Tibial artery (tissue), 4 donors: ENCODE measurements around the gene CYB561A3.
A peak's percentile ranks its signal among the peaks of the same experiment; 100 is the strongest.

ENCODE experiments used
- DNase-seq, 2 donors: peaks; one replicate each; pipeline ENCODE4 v3.0.0-alpha.2; 2019
- H3K27ac ChIP-seq, 2 donors: fragments of 200-600 bp; sonication (generic) in 1 of 2; 1 replicate in 1 of 2; 2 replicates in 1 of 2; pipeline ENCODE4 v1.5.1; 2018 to 2019; ENCODE audit warnings: mild to moderate bottlenecking in 1 of 2
- H3K27me3 ChIP-seq, 2 donors: fragments of 200-600 bp; sonication (generic) in 1 of 2; one replicate each; pipeline versions ENCODE4 v1.5.1 to v1.6.0; 2016 to 2019
- H3K36me3 ChIP-seq, 3 donors: fragments of 200-600 bp; sonication (generic) in 2 of 3; one replicate each; pipeline ENCODE4 v1.5.1; 2016 to 2019; ENCODE audit warnings: mild to moderate bottlenecking in 2 of 3
- H3K4me1 ChIP-seq, 4 donors: fragments of 200-600 bp; sonication (generic) in 2 of 4; 1 replicate in 3 of 4; 2 replicates in 1 of 4; pipeline ENCODE4 v1.5.1; 2016 to 2019
- H3K4me3 ChIP-seq, 2 donors: fragments of 200-600 bp; sonication (generic) in 1 of 2; 1 replicate in 1 of 2; 2 replicates in 1 of 2; pipeline ENCODE4 v1.5.1; 2018 to 2019; ENCODE audit warnings: mild to moderate bottlenecking in 2 of 2
- H3K9me3 ChIP-seq, 3 donors: fragments of 200-600 bp; sonication (generic) in 1 of 3; one replicate each; pipeline ENCODE4 v1.5.1; 2016 to 2019
- intact Hi-C: fragments of 100-400 bp; cut with DNase I; formaldehyde crosslinking; loops from one replicate; pipeline ENCODE4 v1.15.0; 2023; ENCODE audit warnings: low total_unique reads
- TF ChIP-seq, protein P1 (sequence below), 2 experiments: fragments of 200-600 bp in 1 of 2; fragments of 450-650 bp in 1 of 2; IDR thresholded peaks; one replicate each; pipeline ENCODE4 v1.5.1; 2017 to 2019; ENCODE audit warnings: antibody characterized with exemption in 2 of 2, mild to moderate bottlenecking in 1 of 2, moderate library complexity in 1 of 2

CYB561A3 gene, protein sequence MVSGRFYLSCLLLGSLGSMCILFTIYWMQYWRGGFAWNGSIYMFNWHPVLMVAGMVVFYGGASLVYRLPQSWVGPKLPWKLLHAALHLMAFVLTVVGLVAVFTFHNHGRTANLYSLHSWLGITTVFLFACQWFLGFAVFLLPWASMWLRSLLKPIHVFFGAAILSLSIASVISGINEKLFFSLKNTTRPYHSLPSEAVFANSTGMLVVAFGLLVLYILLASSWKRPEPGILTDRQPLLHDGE

DNA sequence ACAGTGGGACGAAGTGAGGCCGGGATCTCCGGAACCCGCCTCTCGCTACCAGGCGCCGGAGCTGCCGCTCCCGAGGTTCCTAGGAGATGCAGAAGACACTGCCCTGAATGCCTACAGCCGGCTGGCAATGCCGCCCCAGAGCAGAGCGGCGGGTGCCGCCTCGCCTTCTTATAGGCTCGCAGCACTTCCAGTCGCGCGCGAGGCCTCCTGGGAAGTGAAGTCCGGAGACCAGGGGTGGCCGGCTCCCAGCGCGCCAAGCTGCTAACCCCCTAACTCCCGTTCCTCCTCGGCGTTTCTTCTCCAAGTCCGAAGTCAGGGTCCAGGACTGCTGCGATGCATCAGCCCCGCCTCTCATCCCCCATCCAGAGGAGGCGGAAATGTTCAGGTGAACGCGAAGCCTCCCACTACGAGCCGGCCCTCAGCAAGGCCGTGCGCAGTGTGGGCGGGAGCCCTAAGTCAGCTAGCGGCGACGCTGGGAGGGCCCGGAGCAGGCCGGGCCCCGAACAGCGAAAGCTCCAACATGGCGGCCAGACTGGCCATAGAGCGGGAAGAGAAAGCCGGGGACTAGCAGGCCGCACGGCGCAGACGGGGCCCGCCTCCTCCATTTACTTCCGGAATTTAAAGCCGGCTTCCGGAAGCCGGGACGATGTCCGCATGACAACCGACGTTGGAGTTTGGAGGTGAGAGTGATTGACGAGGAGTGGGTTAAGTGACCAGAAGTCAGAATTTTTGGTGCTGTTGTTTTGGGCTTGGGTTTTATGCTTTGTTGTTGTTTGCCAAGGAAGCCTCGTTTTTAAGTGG, at the start of gene CYB561A3, which contains the start of gene TMEM138:
Gene CYB561A3 (minus strand): TSS at position 142 of the 801 bp plus-strand sequence. CDS start 5,169 bp downstream, outside the sequence.
Gene TMEM138 (plus strand): TSS at position 634 of the 801 bp plus-strand sequence. CDS start 2,017 bp downstream, outside the sequence.
- Histone ChIP-seq H3K4me1 (peaks cover 0 to 49% (median 16%) of the 10 kb centered on the region in 4 donors), H3K27me3 (no peaks in the 10 kb centered on the region), H3K4me3 (peak within 1 kb of the TSS; percentile 60 to 89), H3K27ac (peak within 1 kb of the TSS; percentile 87 to 99), H3K36me3 (peaks cover 28 to 32% (median 29%) of the 10 kb centered on the region in 3 donors), H3K9me3 (no peaks in the 10 kb centered on the region)
- TF ChIP-seq, protein P1, sequence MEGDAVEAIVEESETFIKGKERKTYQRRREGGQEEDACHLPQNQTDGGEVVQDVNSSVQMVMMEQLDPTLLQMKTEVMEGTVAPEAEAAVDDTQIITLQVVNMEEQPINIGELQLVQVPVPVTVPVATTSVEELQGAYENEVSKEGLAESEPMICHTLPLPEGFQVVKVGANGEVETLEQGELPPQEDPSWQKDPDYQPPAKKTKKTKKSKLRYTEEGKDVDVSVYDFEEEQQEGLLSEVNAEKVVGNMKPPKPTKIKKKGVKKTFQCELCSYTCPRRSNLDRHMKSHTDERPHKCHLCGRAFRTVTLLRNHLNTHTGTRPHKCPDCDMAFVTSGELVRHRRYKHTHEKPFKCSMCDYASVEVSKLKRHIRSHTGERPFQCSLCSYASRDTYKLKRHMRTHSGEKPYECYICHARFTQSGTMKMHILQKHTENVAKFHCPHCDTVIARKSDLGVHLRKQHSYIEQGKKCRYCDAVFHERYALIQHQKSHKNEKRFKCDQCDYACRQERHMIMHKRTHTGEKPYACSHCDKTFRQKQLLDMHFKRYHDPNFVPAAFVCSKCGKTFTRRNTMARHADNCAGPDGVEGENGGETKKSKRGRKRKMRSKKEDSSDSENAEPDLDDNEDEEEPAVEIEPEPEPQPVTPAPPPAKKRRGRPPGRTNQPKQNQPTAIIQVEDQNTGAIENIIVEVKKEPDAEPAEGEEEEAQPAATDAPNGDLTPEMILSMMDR (IDR thresholded peaks at IDR 0.05) = no peak
- intact Hi-C loops = loop anchor here (1.0 kb wide), 1 partner anchor 17 kb away; no protein-coding TSS in a partner anchor
- peak; percentile 94 to 95 for DNase-seq

DNA sequence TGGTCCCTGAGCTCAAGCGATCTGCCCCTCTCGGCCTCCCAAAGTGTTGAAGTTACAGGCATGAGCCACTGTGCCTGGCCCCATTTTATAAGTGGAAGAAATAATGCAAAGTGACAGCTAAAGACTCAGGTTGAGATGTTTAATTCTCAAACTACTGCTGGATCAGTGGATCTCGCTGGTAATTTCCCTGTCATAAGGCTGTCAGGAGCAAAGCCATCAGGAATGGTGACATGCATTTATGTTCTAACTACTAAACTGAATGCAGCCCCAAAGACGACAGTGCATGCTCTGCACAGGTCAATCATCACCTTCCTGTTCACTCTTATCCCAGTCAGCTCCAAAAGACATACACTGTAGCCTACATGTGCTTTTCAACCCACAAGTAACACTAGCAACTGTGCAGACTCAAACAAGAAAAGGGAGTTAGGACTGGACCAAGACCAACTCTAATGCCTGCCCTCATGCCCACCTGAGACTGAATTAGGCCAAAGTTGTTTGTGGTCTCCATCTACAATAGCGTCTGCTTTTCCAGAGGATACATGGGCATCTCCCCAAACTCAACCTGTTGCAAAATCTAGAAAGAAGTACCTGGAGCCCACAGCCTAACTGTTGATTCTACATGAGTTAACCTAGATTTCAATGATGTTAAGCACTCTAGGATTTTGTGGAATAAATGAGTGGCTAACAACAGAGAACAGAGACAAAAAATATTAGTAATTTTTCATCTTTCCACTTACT, 45.5 kb upstream of the CYB561A3 start:
- intact Hi-C loops = no loop called here
- Histone ChIP-seq H3K27me3 (no peaks in the 10 kb centered on the region), H3K36me3 (peaks cover 94 to 100% (median 95%) of the 10 kb centered on the region in 3 donors), H3K27ac (no peak overlapping the region), H3K4me3 (no peak overlapping the region), H3K9me3 (no peaks in the 10 kb centered on the region), H3K4me1 (no peaks in the 10 kb centered on the region)
- no peak for DNase-seq
- TF ChIP-seq, protein P1 (IDR thresholded peaks at IDR 0.05) = no peak

DNA sequence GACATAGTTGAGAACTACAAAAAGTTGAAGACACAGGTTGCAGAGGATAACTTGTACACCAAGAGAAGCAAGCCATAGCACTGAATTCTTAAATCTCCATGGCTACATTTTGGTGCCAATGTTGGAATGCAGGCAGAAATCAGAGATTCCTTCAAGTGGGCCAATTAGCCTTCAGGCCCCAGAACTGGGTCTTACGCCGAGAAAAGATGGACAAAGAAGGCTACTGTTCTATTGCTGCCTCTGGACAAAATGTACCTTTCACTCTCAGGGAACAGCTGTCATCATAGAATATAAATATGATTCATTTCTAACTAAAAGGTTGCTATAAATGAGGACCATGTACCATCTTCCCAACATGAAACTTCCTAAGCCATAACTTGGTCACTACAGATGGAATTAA, 44.4 kb upstream of the CYB561A3 start:
- TF ChIP-seq, protein P1 (IDR thresholded peaks at IDR 0.05) = no peak
- DNase-seq = no peak
- H3K27ac ChIP-seq = no peak overlapping the region
- no peaks in the 10 kb centered on the region for H3K27me3 ChIP-seq
- H3K4me1 ChIP-seq = no peaks in the 10 kb centered on the region
- no peak overlapping the region for H3K4me3 ChIP-seq
- intact Hi-C loops = no loop called here
- H3K36me3 ChIP-seq = peaks cover 83 to 95% (median 84%) of the 10 kb centered on the region in 3 donors
- no peaks in the 10 kb centered on the region for H3K9me3 ChIP-seq

DNA sequence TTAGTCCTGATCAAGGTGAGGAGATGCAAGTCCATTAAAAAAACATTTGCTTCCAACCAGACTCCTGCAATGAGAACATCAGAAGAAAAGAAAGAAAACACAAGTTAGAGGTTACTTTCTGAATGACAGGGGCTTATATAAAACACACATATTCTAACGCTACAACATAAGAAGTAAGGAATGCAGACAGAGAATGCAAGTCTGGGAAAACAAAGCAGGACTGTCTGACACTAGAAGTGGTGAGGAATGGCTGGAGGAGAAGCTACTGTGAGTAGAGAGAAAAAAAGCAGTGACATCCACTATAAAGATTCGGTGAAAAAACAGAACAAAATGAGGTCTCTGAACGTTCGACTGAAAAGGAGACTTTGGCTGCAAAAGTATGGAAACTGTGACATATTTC, 43.0 kb upstream of the CYB561A3 start:
- no peaks in the 10 kb centered on the region for H3K9me3 ChIP-seq
- no peak overlapping the region for H3K4me3 ChIP-seq
- no peak overlapping the region for H3K27ac ChIP-seq
- H3K36me3 ChIP-seq = peaks cover 69 to 85% (median 70%) of the 10 kb centered on the region in 3 donors
- intact Hi-C loops = no loop called here
- TF ChIP-seq, protein P1 (IDR thresholded peaks at IDR 0.05) = no peak
- no peaks in the 10 kb centered on the region for H3K4me1 ChIP-seq
- DNase-seq = no peak
- H3K27me3 ChIP-seq = no peaks in the 10 kb centered on the region

DNA sequence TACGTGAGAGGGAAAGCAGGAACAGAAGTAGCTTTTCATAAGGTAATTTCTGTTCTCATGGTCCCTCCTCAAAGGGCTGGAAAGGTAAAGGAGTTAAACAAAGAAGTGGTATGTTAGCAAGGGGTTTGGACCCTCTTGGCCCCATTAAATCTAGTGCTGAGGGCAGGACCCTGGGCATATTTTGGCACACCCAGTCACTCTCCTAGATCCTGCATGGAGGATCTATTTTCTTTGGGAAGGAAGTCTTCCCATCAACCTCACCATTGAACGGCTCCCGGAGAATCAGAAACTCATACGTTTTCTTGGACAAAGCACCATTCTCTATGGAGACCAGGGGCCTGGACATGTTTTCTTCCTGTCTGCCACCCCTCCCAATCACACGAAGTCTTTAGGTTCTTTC, 42.4 kb upstream of the CYB561A3 start:
- H3K27me3 ChIP-seq = no peaks in the 10 kb centered on the region
- no peaks in the 10 kb centered on the region for H3K4me1 ChIP-seq
- H3K4me3 ChIP-seq = no peak overlapping the region
- peaks cover 65 to 81% (median 65%) of the 10 kb centered on the region in 3 donors for H3K36me3 ChIP-seq
- no peak for DNase-seq
- intact Hi-C loops = no loop called here
- no peak overlapping the region for H3K27ac ChIP-seq
- TF ChIP-seq, protein P1 (IDR thresholded peaks at IDR 0.05) = no peak
- H3K9me3 ChIP-seq = no peaks in the 10 kb centered on the region
